Hepatocyte (in vitro differentiated cells): ENCODE measurements around the gene MRPL45.
"Not testable (repeated sequence)": the region's sequence is repeated elsewhere in the genome, so short reads cannot be mapped to it uniquely, and the experiment has no call there.

Experiments
- EZH2 ChIP-seq: fragments of 200-600 bp; sonication (generic); IDR thresholded peaks from 2 replicates; pipeline ENCODE4 v1.6.1; 2016; ENCODE audit warnings: antibody characterized with exemption, mild to moderate bottlenecking, borderline replicate concordance
- EZH2phosphoT487 ChIP-seq: fragments of 200-600 bp; sonication (generic); IDR thresholded peaks from one replicate; pipeline ENCODE4 v1.6.1; 2018; ENCODE audit warnings: antibody characterized with exemption, mild to moderate bottlenecking, low read depth, moderate library complexity; ENCODE audit not compliant: unreplicated experiment, severe bottlenecking
- TF ChIP-seq, protein P1 (sequence below): fragments of 200-600 bp; sonication (generic); IDR thresholded peaks from 2 replicates; pipeline ENCODE4 v1.5.1; 2016; ENCODE audit warnings: antibody characterized with exemption, mild to moderate bottlenecking; ENCODE audit not compliant: poor library complexity

- TF ChIP-seq, protein P1, sequence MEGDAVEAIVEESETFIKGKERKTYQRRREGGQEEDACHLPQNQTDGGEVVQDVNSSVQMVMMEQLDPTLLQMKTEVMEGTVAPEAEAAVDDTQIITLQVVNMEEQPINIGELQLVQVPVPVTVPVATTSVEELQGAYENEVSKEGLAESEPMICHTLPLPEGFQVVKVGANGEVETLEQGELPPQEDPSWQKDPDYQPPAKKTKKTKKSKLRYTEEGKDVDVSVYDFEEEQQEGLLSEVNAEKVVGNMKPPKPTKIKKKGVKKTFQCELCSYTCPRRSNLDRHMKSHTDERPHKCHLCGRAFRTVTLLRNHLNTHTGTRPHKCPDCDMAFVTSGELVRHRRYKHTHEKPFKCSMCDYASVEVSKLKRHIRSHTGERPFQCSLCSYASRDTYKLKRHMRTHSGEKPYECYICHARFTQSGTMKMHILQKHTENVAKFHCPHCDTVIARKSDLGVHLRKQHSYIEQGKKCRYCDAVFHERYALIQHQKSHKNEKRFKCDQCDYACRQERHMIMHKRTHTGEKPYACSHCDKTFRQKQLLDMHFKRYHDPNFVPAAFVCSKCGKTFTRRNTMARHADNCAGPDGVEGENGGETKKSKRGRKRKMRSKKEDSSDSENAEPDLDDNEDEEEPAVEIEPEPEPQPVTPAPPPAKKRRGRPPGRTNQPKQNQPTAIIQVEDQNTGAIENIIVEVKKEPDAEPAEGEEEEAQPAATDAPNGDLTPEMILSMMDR, result not testable (repeated sequence)
- not testable (repeated sequence) for TF ChIP-seq EZH2phosphoT487, EZH2
Observed at GRCh38 chr17:38254357-38254756, 42.6 kb upstream of the MRPL45 start.
